K562 (cell line): ENCODE measurements around the gene NEU1. TPM values are rescaled to one million over a fixed set of nuclear protein-coding genes. Genes with fewer than 3 reads are reported as not detected.
A peak's percentile ranks its signal among the peaks of the same experiment; 100 is the strongest.

Experiments
- ARID3B ChIP-seq: fragments of 250-450 bp; sonication (Bioruptor Pico); IDR thresholded peaks from 2 replicates; pipeline ENCODE4 v1.4.0; 2020; ENCODE audit warnings: borderline replicate concordance
- BRF2 ChIP-seq: IDR thresholded peaks from 3 replicates; pipeline ENCODE4 v1.6.1; 2011; ENCODE audit warnings: borderline replicate concordance, mild to moderate bottlenecking; ENCODE audit not compliant: insufficient read length, insufficient read depth
- CHD2 ChIP-seq: IDR thresholded peaks from 2 replicates; pipeline ENCODE4 v1.6.1; 2011; ENCODE audit warnings: low read depth, low read length
- ELK3 ChIP-seq: fragments of 450-650 bp; formaldehyde crosslinking; IDR thresholded peaks from 2 replicates; pipeline ENCODE4 v1.4.0; 2020; ENCODE audit warnings: mild to moderate bottlenecking
- ESRRB ChIP-seq: fragments of 250-450 bp; sonication (Bioruptor Pico); IDR thresholded peaks from 2 replicates; pipeline ENCODE4 v1.5.0; 2020; ENCODE audit warnings: mild to moderate bottlenecking, moderate library complexity, borderline replicate concordance
- ETV5 ChIP-seq: sonication (generic); formaldehyde crosslinking; IDR thresholded peaks from 2 replicates; pipeline ENCODE4 v1.4.0; 2020; ENCODE audit warnings: low read depth, mild to moderate bottlenecking, missing genetic modification reagents
- FOSL1 ChIP-seq: fragments of 200-800 bp; sonication (Bioruptor generic); conservative IDR thresholded peaks from 2 replicates; pipeline ENCODE4 v1.6.1; 2016; ENCODE audit warnings: missing genetic modification characterization, missing compliant biosample characterization
- FOXJ3 ChIP-seq: sonication (generic); formaldehyde crosslinking; IDR thresholded peaks from 2 replicates; pipeline ENCODE4 v1.4.0; 2020; ENCODE audit warnings: mild to moderate bottlenecking, missing genetic modification reagents
- GATA2 ChIP-seq: sonication (generic); formaldehyde crosslinking; IDR thresholded peaks from 2 replicates; pipeline ENCODE4 v1.4.0; 2020; ENCODE audit warnings: mild to moderate bottlenecking, missing genetic modification reagents
- HNRNPH1 ChIP-seq: fragments of 200-400 bp; formaldehyde crosslinking; optimal IDR thresholded peaks from 2 replicates; pipeline ENCODE3; 2017; ENCODE audit warnings: low read depth, mild to moderate bottlenecking, low read length, moderate library complexity
- KDM2B ChIP-seq: fragments of 250-450 bp; sonication (Bioruptor Pico); IDR thresholded peaks from 2 replicates; pipeline ENCODE4 v1.8.0; 2021; ENCODE audit warnings: mild to moderate bottlenecking, moderate library complexity
- MAX ChIP-seq: sonication (generic); formaldehyde crosslinking; IDR thresholded peaks from 2 replicates; pipeline ENCODE4 v1.9.0; 2022; ENCODE audit warnings: mild to moderate bottlenecking, missing genetic modification reagents
- NCOR1 ChIP-seq: fragments of 450-650 bp; IDR thresholded peaks from 2 replicates; pipeline ENCODE4 v1.6.1; 2016; ENCODE audit warnings: mild to moderate bottlenecking, moderate library complexity
- PHTF2 ChIP-seq: fragments of 250-450 bp; sonication (Bioruptor Pico); IDR thresholded peaks from 2 replicates; pipeline ENCODE4 v1.5.0; 2021; ENCODE audit warnings: mild to moderate bottlenecking
- POLR2H ChIP-seq: IDR thresholded peaks from 2 replicates; pipeline ENCODE4 v1.6.1; 2016; ENCODE audit warnings: missing genetic modification characterization, low read depth, mild to moderate bottlenecking, control low read depth, missing compliant biosample characterization, moderate library complexity
- RCOR1 ChIP-seq, 2 experiments: IDR thresholded peaks; 2 replicates each; pipeline ENCODE4 v1.6.1; 2012; ENCODE audit warnings: low read depth in 2 of 2, low read length in 2 of 2, borderline replicate concordance in 1 of 2, improper control_type of control experiment in 1 of 2
- RHOXF2B ChIP-seq: fragments of 250-450 bp; sonication (Bioruptor Pico); conservative IDR thresholded peaks from 2 replicates; pipeline ENCODE4 v1.5.1; 2021
- RUNX1 ChIP-seq: sonication (generic); IDR thresholded peaks from 2 replicates; pipeline ENCODE4 v1.6.1; 2016; ENCODE audit warnings: antibody characterized with exemption, low read depth
- SETDB1 ChIP-seq: IDR thresholded peaks from one replicate; pipeline ENCODE4 v1.6.1; 2012; ENCODE audit warnings: low read length, control low read depth, inconsistent platforms
- SMARCA4 ChIP-seq: fragments of 450-650 bp; IDR thresholded peaks from 2 replicates; pipeline ENCODE4 v1.6.1; 2016
- USF1 ChIP-seq: sonication (generic); formaldehyde crosslinking; IDR thresholded peaks from 2 replicates; pipeline ENCODE4 v1.9.0; 2022; ENCODE audit warnings: mild to moderate bottlenecking, missing genetic modification reagents
- ZBTB8A ChIP-seq: fragments of 450-650 bp; IDR thresholded peaks from 2 replicates; pipeline ENCODE4 v1.6.1; 2018; ENCODE audit warnings: mild to moderate bottlenecking, moderate library complexity; ENCODE audit not compliant: partially characterized antibody
- ZFP1 ChIP-seq: fragments of 450-650 bp; formaldehyde crosslinking; IDR thresholded peaks from 2 replicates; pipeline ENCODE4 v1.4.0; 2020; ENCODE audit warnings: mild to moderate bottlenecking, mixed read lengths
- ZNF217 ChIP-seq: sonication (generic); formaldehyde crosslinking; IDR thresholded peaks from 2 replicates; pipeline ENCODE4 v1.8.0; 2022; ENCODE audit warnings: mild to moderate bottlenecking, missing genetic modification reagents
- ZSCAN32 ChIP-seq: fragments of 450-650 bp; formaldehyde crosslinking; IDR thresholded peaks from 2 replicates; pipeline ENCODE4 v1.4.0; 2020; ENCODE audit warnings: mild to moderate bottlenecking, moderate library complexity
- ZZZ3 ChIP-seq: fragments of 450-650 bp; IDR thresholded peaks from 2 replicates; pipeline ENCODE4 v1.6.1; 2016; ENCODE audit warnings: antibody characterized with exemption, mild to moderate bottlenecking, moderate library complexity
- polyA plus RNA-seq, 8 experiments: library from polyadenylated mRNA; depleted of rRNA in 4 of 8; stranded (reverse) in 5 of 8; unstranded in 3 of 8; fragments of >200 nt; fragmentation: Nextera tagmentation in 2 of 8; fragmentation: Illumina TruSeq in 1 of 8; extraction: Ambion mirVana in 2 of 8; extraction: Trizol in 1 of 8; gene quantifications; 2 replicates each; pipeline versions ENCODE4 v1.2.1 to v1.2.3, GENCODE V29; 2011 to 2014; ENCODE audit warnings: inconsistent platforms in 1 of 8, missing spikeins in 1 of 8
- total RNA-seq, 7 experiments: library from RNA; depleted of rRNA in 6 of 7; stranded (reverse); fragments of >200 nt in 6 of 7; fragmentation: Illumina TruSeq in 2 of 7; extraction: Trizol in 2 of 7; gene quantifications; 2 replicates each; pipeline versions ENCODE4 v1.2.1 to v1.2.3, GENCODE V29; 2011 to 2021; ENCODE audit warnings: low replicate concordance in 1 of 7

Gene NEU1
- total and polyA plus RNA-seq, 9 of the 15 experiments (the other 6 are each of a cell fraction or from before 2014, with no cell fraction given), result 14.8 to 67.8 (median 51.0) TPM

- TF ChIP-seq FOXJ3 (CRISPR knock-in tag), result no peak
- no peak for TF ChIP-seq CHD2
- peak; percentile 72 for TF ChIP-seq RHOXF2B (CRISPR knock-in tag)
- TF ChIP-seq SETDB1, result no peak
- no peak for TF ChIP-seq GATA2
- peak; percentile 22 to 69; a peak in 3 of 4 replicates for TF ChIP-seq RCOR1 (IDR thresholded peaks at IDR 0.05; ENCODE audit: borderline replicate concordance in 1 of 2, low read depth in 2 of 2, low read length in 2 of 2)
- no peak for TF ChIP-seq NCOR1
- peak; percentile 84; the same call in 1 of the 2 replicates for TF ChIP-seq PHTF2 (CRISPR knock-in tag)
- TF ChIP-seq FOSL1 (tag), result no peak
- TF ChIP-seq POLR2H, result no peak
- TF ChIP-seq KDM2B (CRISPR knock-in tag), result no peak; the same call in 1 of the 2 replicates
- TF ChIP-seq HNRNPH1, result no peak
- no peak for TF ChIP-seq BRF2
- no peak for TF ChIP-seq ELK3 (CRISPR knock-in tag)
- TF ChIP-seq ARID3B (CRISPR knock-in tag), result no peak
- TF ChIP-seq ZZZ3, result no peak
- peak; percentile 26; the same call in 1 of the 2 replicates for TF ChIP-seq USF1
- TF ChIP-seq ZSCAN32 (CRISPR knock-in tag), result peak; percentile 63; the same call in 1 of the 2 replicates
- TF ChIP-seq RUNX1, result no peak
- no peak; the same call in none of the 2 replicates for TF ChIP-seq ETV5 (CRISPR knock-in tag)
- TF ChIP-seq ZNF217 (CRISPR knock-in tag), result no peak
- no peak for TF ChIP-seq SMARCA4
- no peak for TF ChIP-seq ZBTB8A
- TF ChIP-seq ZFP1 (CRISPR knock-in tag), result peak; percentile 54; the same call in 1 of the 2 replicates
- TF ChIP-seq MAX, result no peak
- TF ChIP-seq ESRRB (CRISPR knock-in tag), result no peak
Observed at GRCh38 chr6:31822036-31822821, 40.4 kb downstream of the NEU1 start (continued).
